HUES64 (cell line): Measurements from ENCODE around the gene GGA3.
A peak's percentile ranks its signal among the peaks of the same experiment; 100 is the strongest.

Experiments used
- H3K27ac ChIP-seq: 2 replicates; pipeline ENCODE4 v1.7.0; 2013; ENCODE audit warnings: low read depth, low read length, inconsistent platforms
- H3K27me3 ChIP-seq: 2 replicates; pipeline ENCODE4 v1.6.1; 2013; ENCODE audit warnings: mild to moderate bottlenecking, low read length; ENCODE audit not compliant: insufficient read depth
- H3K36me3 ChIP-seq: 2 replicates; pipeline ENCODE4 v1.6.1; 2013; ENCODE audit warnings: mild to moderate bottlenecking, low read length; ENCODE audit not compliant: insufficient read depth
- H3K4me1 ChIP-seq: 2 replicates; pipeline ENCODE4 v1.6.1; 2013; ENCODE audit warnings: mild to moderate bottlenecking, low read length, moderate library complexity; ENCODE audit not compliant: insufficient read depth
- H3K4me3 ChIP-seq: 2 replicates; pipeline ENCODE4 v1.5.1; 2013; ENCODE audit warnings: mild to moderate bottlenecking, low read length, moderate library complexity
- H3K9ac ChIP-seq: 2 replicates; pipeline ENCODE4 v1.6.1; 2013; ENCODE audit warnings: mild to moderate bottlenecking, low read depth, low read length
- H3K9me3 ChIP-seq: 2 replicates; pipeline ENCODE4 v1.6.1; 2013; ENCODE audit warnings: low read depth, low read length; ENCODE audit not compliant: insufficient read depth
- WGBS: fragments of 150-250, 120-280 bp; methylation state at CpG from one replicate; pipeline ENCODE4 v1.1.7; 2013; ENCODE audit warnings: missing lambda C conversion rate; 5-methylcytosine and 5-hydroxymethylcytosine counted together

GGA3 gene

GRCh38 chr17:75205793-75206163, 55.6 kb downstream of the GGA3 start:
- Histone ChIP-seq H3K9me3 (no peaks in the 10 kb centered on the region), H3K4me3 (peak overlapping the region; percentile 94), H3K27me3 (no peaks in the 10 kb centered on the region), H3K9ac (peak overlapping the region; percentile 98), H3K27ac (peak overlapping the region; percentile 100), H3K36me3 (peaks cover 22% of the 10 kb centered on the region), H3K4me1 (no peaks in the 10 kb centered on the region)
- WGBS: under 1% methylated on average over 22 of the region's 22 CpGs

GRCh38 chr17:75205037-75205792, 56.2 kb downstream of the GGA3 start, which contains the start of gene NUP85:
Gene NUP85, plus strand, starts transcription at chr17:75205679. Its CDS starts 83 bp downstream, at chr17:75205762.
- no peaks in the 10 kb centered on the region for H3K4me1 ChIP-seq
- peak within 1 kb of the TSS; percentile 100 for H3K27ac ChIP-seq
- H3K9me3 ChIP-seq: no peaks in the 10 kb centered on the region
- H3K36me3 ChIP-seq: peaks cover 18% of the 10 kb centered on the region
- WGBS: under 1% methylated on average over 57 of the region's 57 CpGs
- H3K4me3 ChIP-seq: peak within 1 kb of the TSS; percentile 94
- H3K9ac ChIP-seq: peak within 1 kb of the TSS; percentile 98
- H3K27me3 ChIP-seq: no peaks in the 10 kb centered on the region

- H3K36me3 ChIP-seq: no peaks in the 10 kb centered on the region
- H3K9ac ChIP-seq: no peak overlapping the region
- no peaks in the 10 kb centered on the region for H3K4me1 ChIP-seq
- no peaks in the 10 kb centered on the region for H3K27me3 ChIP-seq
- H3K4me3 ChIP-seq: no peak overlapping the region
- H3K27ac ChIP-seq: no peak overlapping the region
- WGBS: 93% methylated on average over 5 of the region's 6 CpGs
- H3K9me3 ChIP-seq: no peaks in the 10 kb centered on the region
Measured at GRCh38 chr17:75199886-75200618, 61.4 kb downstream of the GGA3 start.

DNA sequence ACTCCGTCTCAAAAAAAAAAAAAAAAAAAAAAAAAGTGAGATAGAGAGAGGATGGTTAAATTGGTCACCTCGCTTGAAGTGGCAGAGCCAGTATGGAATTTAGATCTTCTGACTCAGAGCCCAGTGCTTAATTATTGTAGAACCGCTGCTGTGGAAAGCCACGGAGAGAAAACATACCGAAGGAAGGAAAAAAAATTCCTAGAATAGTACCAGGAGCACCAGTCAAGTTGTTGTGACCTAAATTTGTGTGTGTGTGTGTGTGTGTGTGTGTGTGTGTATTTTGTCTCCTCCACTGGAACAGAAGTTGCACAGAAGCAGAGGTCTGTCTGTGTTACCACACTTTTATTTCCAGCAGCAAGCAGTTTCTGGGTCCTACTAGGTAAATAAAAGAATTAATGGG, 66.5 kb downstream of the GGA3 start:
- Histone ChIP-seq H3K9ac (no peak overlapping the region), H3K9me3 (no peaks in the 10 kb centered on the region), H3K27ac (no peak overlapping the region), H3K4me1 (no peaks in the 10 kb centered on the region), H3K4me3 (no peak overlapping the region), H3K36me3 (no peaks in the 10 kb centered on the region), H3K27me3 (no peaks in the 10 kb centered on the region)
- WGBS: 92% methylated on average over 4 of the region's 5 CpGs

GRCh38 chr17:75191584-75191983, 69.8 kb downstream of the GGA3 start:
- Histone ChIP-seq H3K36me3 (no peaks in the 10 kb centered on the region), H3K9me3 (no peaks in the 10 kb centered on the region), H3K27ac (no peak overlapping the region), H3K27me3 (no peaks in the 10 kb centered on the region), H3K4me1 (no peaks in the 10 kb centered on the region), H3K4me3 (no peak overlapping the region), H3K9ac (no peak overlapping the region)
- WGBS: 85% methylated on average over 4 of the region's 4 CpGs

GRCh38 chr17:75188614-75189013, 72.8 kb downstream of the GGA3 start:
- WGBS: 92% methylated on average over 6 of the region's 6 CpGs
- Histone ChIP-seq H3K4me1 (no peaks in the 10 kb centered on the region), H3K4me3 (no peak overlapping the region), H3K27me3 (no peaks in the 10 kb centered on the region), H3K36me3 (no peaks in the 10 kb centered on the region), H3K27ac (no peak overlapping the region), H3K9me3 (no peaks in the 10 kb centered on the region), H3K9ac (no peak overlapping the region)
